ENCODE results near the gene INPP4B.

GRCh38 chr4:142874684-142875083, 28.6 kb upstream of the INPP4B start:
- no peak for TF ChIP-seq CTCF (conservative IDR thresholded peaks at IDR 0.05; ENCODE audit: low read depth, low read length)
- TF ChIP-seq EZH2phosphoT487 (IDR thresholded peaks at IDR 0.05; ENCODE audit: borderline replicate concordance, low read length): no peak

All from PC-3 (cell line).